HL-60 (cell line): ENCODE results near the gene NDUFAF2.

Source experiments
- DNase-seq, 2 experiments: peaks; one replicate each; pipeline ENCODE4 v3.0.0-alpha.2; 2010 to 2020; ENCODE audit warnings: low read depth in 1 of 2, low spot score in 1 of 2
- H3K27ac ChIP-seq: fragments of 250-450 bp; sonication (Bioruptor Pico); replicated peaks from 2 replicates; pipeline ENCODE4 v1.5.1; 2020; ENCODE audit warnings: mild to moderate bottlenecking, moderate library complexity
- H3K27me3 ChIP-seq: fragments of 250-450 bp; sonication (Bioruptor Pico); 2 replicates; pipeline ENCODE4 v1.5.1; 2021; ENCODE audit warnings: mild to moderate bottlenecking, moderate library complexity; ENCODE audit not compliant: insufficient read depth, poor library complexity, severe bottlenecking
- H3K4me3 ChIP-seq: replicated peaks from 2 replicates; pipeline ENCODE4 v1.5.1; 2011; ENCODE audit warnings: mild to moderate bottlenecking, control low read depth, low read length; ENCODE audit not compliant: insufficient read depth
- CTCF ChIP-seq: IDR thresholded peaks from one replicate; pipeline ENCODE4 v1.5.1; 2011; ENCODE audit warnings: low read length, control low read depth, inconsistent platforms; ENCODE audit not compliant: insufficient read depth
- GABPA ChIP-seq: IDR thresholded peaks from 2 replicates; pipeline ENCODE4 v1.6.1; 2012; ENCODE audit warnings: low read depth
- POLR2AphosphoS5 ChIP-seq: IDR thresholded peaks from 2 replicates; pipeline ENCODE4 v1.6.1; 2012; ENCODE audit warnings: low read depth
- REST ChIP-seq: IDR thresholded peaks from 2 replicates; pipeline ENCODE4 v1.6.1; 2012; ENCODE audit warnings: low read depth; ENCODE audit not compliant: insufficient replicate concordance
- SPI1 ChIP-seq: IDR thresholded peaks from 2 replicates; pipeline ENCODE4 v1.6.1; 2012; ENCODE audit warnings: low read depth, mild to moderate bottlenecking, borderline replicate concordance

NDUFAF2 gene

GRCh38 chr5:61139931-61140330 lies 194.9 kb downstream of the NDUFAF2 start:
- no peak overlapping the region for H3K4me3 ChIP-seq
- TF ChIP-seq SPI1 (no peak), REST (no peak), GABPA (no peak), POLR2AphosphoS5 (no peak), CTCF (no peak)
- H3K27ac ChIP-seq = no peak overlapping the region
- DNase-seq = no peak
- H3K27me3 ChIP-seq = no peaks in the 10 kb centered on the region

GRCh38 chr5:61141801-61142200 lies 196.8 kb downstream of the NDUFAF2 start:
- no peak for TF ChIP-seq SPI1
- TF ChIP-seq POLR2AphosphoS5 = no peak
- no peak for TF ChIP-seq REST
- TF ChIP-seq GABPA = no peak
- no peak for TF ChIP-seq CTCF
- DNase-seq = no peak
- Histone ChIP-seq H3K27me3 (no peaks in the 10 kb centered on the region), H3K4me3 (no peak overlapping the region), H3K27ac (no peak overlapping the region)

GRCh38 chr5:61142391-61142790 lies 197.4 kb downstream of the NDUFAF2 start:
- no peak for TF ChIP-seq POLR2AphosphoS5
- no peak for TF ChIP-seq GABPA
- no peak for TF ChIP-seq SPI1
- TF ChIP-seq REST = no peak
- TF ChIP-seq CTCF = no peak
- H3K27ac ChIP-seq = no peak overlapping the region
- no peak overlapping the region for H3K4me3 ChIP-seq
- no peaks in the 10 kb centered on the region for H3K27me3 ChIP-seq
- no peak for DNase-seq
